Large intestine (tissue), 3 donors: ENCODE measurements around the gene MYRF. TPM values are rescaled to one million over a fixed set of nuclear protein-coding genes. Genes with fewer than 3 reads are reported as not detected.

Experiments used
- DNase-seq, 2 donors: peaks; one replicate each; pipeline versions ENCODE4 v3.0.0 to v3.0.0-alpha.2; 2013
- H3K27ac ChIP-seq: one replicate; pipeline ENCODE4 v1.5.1; 2013; ENCODE audit warnings: low read length
- H3K27me3 ChIP-seq: 2 replicates; pipeline ENCODE4 v1.6.1; 2013; ENCODE audit warnings: low read length; ENCODE audit not compliant: control insufficient read depth, insufficient read depth
- H3K36me3 ChIP-seq: 2 replicates; pipeline ENCODE4 v1.6.1; 2013; ENCODE audit warnings: low read length; ENCODE audit not compliant: control insufficient read depth, insufficient read depth
- H3K4me1 ChIP-seq: one replicate; pipeline ENCODE4 v1.6.1; 2013; ENCODE audit warnings: low read length; ENCODE audit not compliant: control insufficient read depth, insufficient read depth
- H3K4me3 ChIP-seq: one replicate; pipeline ENCODE4 v1.5.1; 2013; ENCODE audit warnings: low read length
- H3K9me3 ChIP-seq: one replicate; pipeline ENCODE4 v1.6.1; 2013; ENCODE audit warnings: mild to moderate bottlenecking, low read depth, low read length, moderate library complexity; ENCODE audit not compliant: control insufficient read depth
- WGBS: methylation state at CpG from one replicate; pipeline ENCODE4 v1.1.5; 2013; ENCODE audit warnings: low lambda C conversion rate; ENCODE audit not compliant: insufficient coverage; 5-methylcytosine and 5-hydroxymethylcytosine counted together
- polyA plus RNA-seq: library from polyadenylated mRNA; unstranded; fragments of 120-200 nt; gene quantifications from one replicate; pipeline ENCODE4 v1.2.1, GENCODE V29; 2013

Gene MYRF
- polyA plus RNA-seq, 1 donor: 55.5 TPM

DNA sequence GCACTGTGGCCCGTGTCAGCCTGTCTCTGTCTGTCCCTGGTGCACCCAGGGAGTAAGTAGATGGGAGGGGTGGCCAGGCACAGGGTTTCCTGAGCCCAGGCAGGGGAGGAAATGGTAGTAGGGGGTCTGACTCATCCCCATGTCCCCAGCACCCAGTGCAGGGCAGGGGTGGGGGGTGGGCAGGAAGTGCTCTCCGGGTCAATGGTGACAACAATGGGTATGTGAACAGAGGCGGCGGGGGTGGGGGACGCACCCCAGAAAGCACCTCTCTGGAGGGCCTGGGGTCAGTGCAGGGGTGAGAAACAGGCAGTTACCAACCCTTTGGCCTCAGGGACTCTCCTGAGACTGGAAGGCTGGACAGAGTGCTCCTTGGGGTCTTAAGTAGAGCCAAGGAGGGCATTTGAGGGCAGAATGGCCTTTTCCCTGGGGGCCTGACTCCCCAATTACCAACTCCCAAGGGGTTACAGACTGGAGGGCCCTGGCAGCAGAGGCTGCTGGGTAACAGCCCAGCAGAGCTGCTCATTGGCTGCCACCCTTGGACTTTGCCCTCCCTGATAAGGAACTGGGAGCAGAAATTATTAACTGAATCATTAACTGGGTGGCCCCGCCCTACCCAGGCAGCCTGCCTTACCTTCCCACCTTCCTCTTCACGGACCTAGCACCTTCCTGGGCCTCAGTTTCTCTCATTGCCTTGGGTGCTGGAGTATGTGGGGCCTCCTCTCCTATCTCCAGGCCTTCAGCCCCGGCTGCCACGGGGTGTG is 4.2 kb downstream of the MYRF start:
- Histone ChIP-seq H3K4me3 (peak overlapping the region; percentile 5), H3K36me3 (peaks cover 3% of the 10 kb centered on the region), H3K27ac (peak overlapping the region; percentile 82), H3K9me3 (peaks cover 3% of the 10 kb centered on the region), H3K27me3 (no peaks in the 10 kb centered on the region), H3K4me1 (peaks cover 54% of the 10 kb centered on the region)
- no CpG with 5 or more reads among the region's 9 CpGs for WGBS
- DNase-seq: peak; percentile 95 to 98

- WGBS: no CpG with 5 or more reads among the region's 15 CpGs
- peak overlapping the region; percentile 82 for H3K27ac ChIP-seq
- H3K4me3 ChIP-seq: peak overlapping the region; percentile 5
Measured at GRCh38 chr11:61757213-61757862, 4.9 kb downstream of the MYRF start.

GRCh38 chr11:61760946-61761345 is 8.5 kb downstream of the MYRF start:
- Histone ChIP-seq H3K27ac (no peak overlapping the region), H3K4me3 (no peak overlapping the region), H3K9me3 (peaks cover 4% of the 10 kb centered on the region), H3K36me3 (peaks cover 3% of the 10 kb centered on the region), H3K4me1 (peaks cover 48% of the 10 kb centered on the region), H3K27me3 (no peaks in the 10 kb centered on the region)
- no peak for DNase-seq
- WGBS: no CpG with 5 or more reads among the region's 13 CpGs

More at GRCh38 chr11:61757213-61757862, 4.9 kb downstream of the MYRF start:
- Histone ChIP-seq H3K36me3 (peaks cover 3% of the 10 kb centered on the region), H3K9me3 (peaks cover 3% of the 10 kb centered on the region), H3K4me1 (peaks cover 54% of the 10 kb centered on the region), H3K27me3 (no peaks in the 10 kb centered on the region)
- DNase-seq: peak in 1 of 2 donors; percentile 39

DNA sequence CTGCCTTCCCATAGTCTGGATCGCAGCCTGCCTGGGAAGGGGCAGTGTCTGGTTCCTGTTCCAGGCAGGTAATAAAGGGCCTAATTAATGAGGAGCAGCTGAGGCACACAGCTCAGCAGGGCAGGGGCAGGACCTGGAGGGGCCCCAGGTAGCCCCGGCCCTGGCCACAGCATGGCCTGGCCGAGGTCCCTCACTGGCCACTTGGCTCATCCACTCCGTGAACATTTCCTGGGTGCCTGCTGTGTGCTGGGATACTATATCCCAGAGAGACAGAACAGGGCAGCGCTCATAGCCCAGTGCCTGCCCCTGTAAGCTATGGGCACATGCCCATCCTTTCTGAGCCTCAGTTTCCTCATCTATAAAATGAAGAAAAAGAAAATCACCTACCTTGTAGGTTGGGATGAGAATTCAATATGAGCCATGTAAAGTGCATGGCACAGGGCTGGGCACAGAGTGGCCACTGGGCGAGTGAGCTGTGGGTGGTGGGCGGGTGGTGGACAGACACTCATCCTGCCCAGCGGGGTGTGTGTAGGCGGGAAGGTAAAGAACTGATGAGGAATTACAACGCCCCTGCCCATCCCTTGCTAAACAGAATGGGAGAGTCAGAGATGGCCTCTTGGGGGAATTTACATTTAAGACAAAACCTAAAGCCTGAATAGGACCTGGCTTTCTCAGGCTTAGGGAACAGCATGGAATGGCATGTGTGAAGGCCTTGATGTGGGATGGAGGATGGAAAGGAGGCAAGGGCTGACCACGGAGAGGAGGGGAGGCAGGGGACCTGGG is 9.2 kb downstream of the MYRF start:
- H3K4me3 ChIP-seq: no peak overlapping the region
- peaks cover 4% of the 10 kb centered on the region for H3K9me3 ChIP-seq
- no peaks in the 10 kb centered on the region for H3K27me3 ChIP-seq
- WGBS: no CpG with 5 or more reads among the region's 11 CpGs
- H3K27ac ChIP-seq: no peak overlapping the region
- DNase-seq: no peak
- H3K4me1 ChIP-seq: peaks cover 46% of the 10 kb centered on the region
- peaks cover 3% of the 10 kb centered on the region for H3K36me3 ChIP-seq

- H3K36me3 ChIP-seq: peaks cover 3% of the 10 kb centered on the region
- H3K27ac ChIP-seq: no peak overlapping the region
- DNase-seq: no peak
- no peaks in the 10 kb centered on the region for H3K27me3 ChIP-seq
- no peak overlapping the region for H3K4me3 ChIP-seq
- WGBS: no CpG with 5 or more reads among the region's 10 CpGs
- peaks cover 4% of the 10 kb centered on the region for H3K9me3 ChIP-seq
- peaks cover 47% of the 10 kb centered on the region for H3K4me1 ChIP-seq
Measured at GRCh38 chr11:61762223-61762615, 9.8 kb downstream of the MYRF start.

GRCh38 chr11:61762798-61763197 is 10.4 kb downstream of the MYRF start:
- Histone ChIP-seq H3K27me3 (no peaks in the 10 kb centered on the region), H3K4me3 (no peak overlapping the region), H3K36me3 (peaks cover 3% of the 10 kb centered on the region), H3K9me3 (peaks cover 4% of the 10 kb centered on the region), H3K27ac (no peak overlapping the region), H3K4me1 (peaks cover 42% of the 10 kb centered on the region)
- DNase-seq: no peak
- no CpG with 5 or more reads among the region's 15 CpGs for WGBS

DNA sequence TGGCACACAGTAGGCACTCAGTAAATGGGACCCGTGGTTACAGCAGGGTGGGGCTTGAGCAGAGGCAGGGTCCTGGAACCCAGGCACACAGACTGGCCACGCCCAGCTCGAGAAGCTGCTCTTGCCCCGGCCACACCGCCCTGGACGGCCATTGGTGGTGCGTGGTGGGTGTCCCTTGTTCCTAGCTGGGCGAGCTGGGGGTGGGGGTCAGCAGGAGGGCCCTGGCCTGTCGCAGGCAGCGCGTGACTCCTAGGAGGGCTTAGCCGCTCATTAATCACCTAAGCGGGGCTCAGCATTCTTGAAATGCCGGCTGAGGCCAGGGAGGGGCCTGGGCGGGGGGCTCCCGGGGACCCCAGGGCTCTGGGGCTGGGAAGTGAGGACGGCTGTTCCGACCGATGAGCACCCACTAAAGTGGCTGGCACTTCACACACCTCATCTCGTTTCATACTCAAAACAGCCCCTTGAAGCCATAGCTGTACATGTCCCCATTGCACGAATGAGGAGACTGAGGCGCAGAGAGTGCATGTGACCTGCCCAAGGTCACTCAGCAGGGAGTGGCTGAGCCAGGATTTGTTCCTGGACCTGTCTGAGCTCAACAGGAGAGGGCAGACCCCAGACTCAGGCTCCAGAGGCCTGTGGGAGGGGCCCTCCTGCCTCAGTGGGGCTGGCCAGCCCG is 11.6 kb downstream of the MYRF start:
- H3K36me3 ChIP-seq: peaks cover 3% of the 10 kb centered on the region
- H3K4me1 ChIP-seq: peaks cover 42% of the 10 kb centered on the region
- H3K9me3 ChIP-seq: peaks cover 4% of the 10 kb centered on the region
- no CpG with 5 or more reads among the region's 23 CpGs for WGBS
- no peak overlapping the region for H3K27ac ChIP-seq
- no peaks in the 10 kb centered on the region for H3K27me3 ChIP-seq
- H3K4me3 ChIP-seq: no peak overlapping the region
- DNase-seq: no peak

DNA sequence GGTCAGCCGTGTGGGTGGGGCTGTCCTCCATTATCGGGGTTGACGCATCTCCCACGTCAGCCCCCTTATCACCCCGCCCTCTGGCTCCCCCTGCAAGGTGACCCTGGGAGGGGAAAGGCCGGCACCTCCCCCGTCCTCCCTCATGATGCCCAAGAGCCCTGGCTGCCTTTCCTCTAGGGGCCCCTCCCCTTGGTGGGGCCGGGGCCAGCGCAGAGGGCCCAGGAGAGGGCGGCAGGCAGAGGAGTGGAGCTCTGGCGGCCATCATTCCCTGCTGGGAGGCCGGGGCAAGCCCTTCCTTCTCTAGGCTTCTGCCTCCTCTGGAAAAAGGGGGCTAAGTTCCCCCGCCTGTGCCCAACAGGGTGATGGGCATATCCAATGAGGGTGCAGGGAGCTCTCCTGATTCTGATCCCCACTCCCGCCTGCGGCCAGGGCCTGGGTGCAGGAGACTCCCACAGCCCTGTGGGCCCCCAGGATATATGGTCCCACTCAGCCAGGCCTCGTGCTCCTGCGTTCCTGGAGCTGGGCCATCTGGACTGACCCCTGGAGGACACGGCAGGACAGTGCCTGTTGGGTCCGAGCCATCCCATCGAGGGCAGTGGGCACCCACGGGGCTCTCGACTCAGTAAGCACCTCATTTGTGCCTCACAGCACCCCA is 12.3 kb downstream of the MYRF start:
- no CpG with 5 or more reads among the region's 22 CpGs for WGBS
- peak; percentile 51 to 75 for DNase-seq
- peak overlapping the region; percentile 25 for H3K27ac ChIP-seq
- no peaks in the 10 kb centered on the region for H3K27me3 ChIP-seq
- H3K36me3 ChIP-seq: peaks cover 3% of the 10 kb centered on the region
- H3K4me1 ChIP-seq: peaks cover 48% of the 10 kb centered on the region
- H3K4me3 ChIP-seq: no peak overlapping the region
- H3K9me3 ChIP-seq: peaks cover 4% of the 10 kb centered on the region

DNA sequence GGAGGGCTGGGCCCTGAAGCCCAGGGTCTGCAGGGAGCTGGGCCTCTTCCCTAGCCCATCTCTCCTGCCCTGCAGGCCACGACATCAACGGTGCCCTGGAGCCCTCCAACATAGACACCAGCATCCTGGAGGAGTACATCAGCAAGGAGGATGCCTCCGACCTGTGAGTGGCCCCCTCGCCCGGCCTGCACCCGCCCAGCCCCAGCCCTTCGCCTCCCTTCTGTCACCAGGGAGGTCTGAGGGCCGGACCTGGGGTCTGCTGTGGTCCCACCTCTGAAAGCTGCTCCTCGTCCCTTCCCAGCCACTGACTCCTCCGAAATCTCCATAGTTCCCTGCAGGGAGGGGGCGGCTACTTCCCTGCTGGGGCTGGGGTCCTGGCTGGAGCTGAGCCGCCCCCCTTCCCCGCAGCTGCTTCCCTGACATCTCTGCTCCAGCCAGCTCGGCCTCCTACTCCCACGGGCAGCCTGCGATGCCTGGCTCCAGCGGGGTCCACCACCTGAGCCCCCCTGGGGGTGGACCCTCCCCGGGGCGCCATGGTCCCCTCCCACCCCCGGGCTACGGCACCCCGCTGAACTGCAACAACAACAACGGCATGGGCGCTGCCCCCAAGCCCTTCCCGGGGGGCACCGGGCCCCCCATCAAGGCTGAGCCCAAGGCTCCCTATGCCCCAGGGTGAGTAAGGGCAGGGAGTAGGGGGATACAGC is 13.3 kb downstream of the MYRF start:
- Histone ChIP-seq H3K4me1 (peaks cover 51% of the 10 kb centered on the region), H3K4me3 (no peak overlapping the region), H3K27me3 (no peaks in the 10 kb centered on the region), H3K9me3 (peaks cover 4% of the 10 kb centered on the region), H3K27ac (no peak overlapping the region), H3K36me3 (peaks cover 3% of the 10 kb centered on the region)
- no peak for DNase-seq
- WGBS: no CpG with 5 or more reads among the region's 26 CpGs
